HFF-Myc (cell line): Measurements from ENCODE around the gene PPIP5K2.
"Not testable (repeated sequence)": the region's sequence is repeated elsewhere in the genome, so short reads cannot be mapped to it uniquely, and the experiment has no call there.

Source experiments
- DNase-seq: peaks from one replicate; pipeline ENCODE4 v3.0.0-alpha.2; 2011; ENCODE audit warnings: low read depth; ENCODE audit errors: extremely low read depth
- H3K4me3 ChIP-seq: replicated peaks from 2 replicates; pipeline ENCODE4 v1.5.1; 2011; ENCODE audit warnings: low read depth, mild to moderate bottlenecking, control low read depth, low read length
- TF ChIP-seq, protein P1 (sequence below): IDR thresholded peaks from 2 replicates; pipeline ENCODE4 v1.5.1; 2012; ENCODE audit warnings: mild to moderate bottlenecking, low read depth, low read length, control low read depth; ENCODE audit errors: missing control alignments

The PPIP5K2 gene

DNA sequence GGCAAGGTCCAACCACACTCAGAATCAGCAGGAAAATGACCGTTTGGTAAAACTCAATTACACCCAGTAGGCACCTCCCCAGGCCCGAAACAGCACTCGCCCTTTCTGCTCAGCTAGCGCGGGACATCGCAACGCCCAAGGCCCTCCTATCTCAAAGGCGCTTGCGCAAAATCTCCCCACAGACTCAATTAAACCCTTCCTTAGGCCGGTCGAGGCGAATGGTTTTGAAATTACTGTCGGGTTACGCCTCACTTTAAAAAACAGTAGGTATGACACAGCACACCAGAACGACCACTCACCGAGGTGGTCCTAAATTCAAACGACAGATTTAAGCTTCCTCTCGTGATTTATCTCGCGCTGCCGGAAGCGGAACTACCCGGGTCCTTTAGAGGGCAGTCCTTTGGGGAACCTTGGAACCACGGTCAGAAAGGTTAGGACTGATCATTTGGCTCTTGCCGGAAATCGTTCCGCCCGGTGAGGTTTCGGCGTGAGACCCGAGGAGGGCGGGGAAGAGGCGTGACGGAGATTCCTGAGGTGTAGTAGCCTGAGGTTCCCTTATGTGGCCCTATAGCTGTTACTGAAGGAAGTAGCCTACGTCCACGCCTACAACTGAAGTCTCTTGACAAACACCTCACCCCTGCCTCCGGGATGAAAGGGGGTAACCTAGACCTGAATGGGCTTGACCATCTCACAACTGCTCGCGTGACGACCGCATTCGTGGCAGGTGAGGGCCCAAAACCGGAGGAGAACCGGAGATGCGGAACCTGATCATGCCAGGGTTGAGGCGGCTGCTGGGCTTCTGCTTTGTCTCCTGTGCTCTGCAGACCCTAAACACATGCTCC is at the start of gene PPIP5K2, which contains the start of gene GIN1:
PPIP5K2 (plus strand) TSS at position 537 of the 842 bp plus-strand sequence. CDS start 9,289 bp downstream, outside the sequence.
GIN1 (minus strand) TSS at position 374 of the 842 bp plus-strand sequence. CDS start 11,431 bp downstream, outside the sequence.
- H3K4me3 ChIP-seq: peak within 1 kb of the TSS; percentile 81
- TF ChIP-seq, protein P1, sequence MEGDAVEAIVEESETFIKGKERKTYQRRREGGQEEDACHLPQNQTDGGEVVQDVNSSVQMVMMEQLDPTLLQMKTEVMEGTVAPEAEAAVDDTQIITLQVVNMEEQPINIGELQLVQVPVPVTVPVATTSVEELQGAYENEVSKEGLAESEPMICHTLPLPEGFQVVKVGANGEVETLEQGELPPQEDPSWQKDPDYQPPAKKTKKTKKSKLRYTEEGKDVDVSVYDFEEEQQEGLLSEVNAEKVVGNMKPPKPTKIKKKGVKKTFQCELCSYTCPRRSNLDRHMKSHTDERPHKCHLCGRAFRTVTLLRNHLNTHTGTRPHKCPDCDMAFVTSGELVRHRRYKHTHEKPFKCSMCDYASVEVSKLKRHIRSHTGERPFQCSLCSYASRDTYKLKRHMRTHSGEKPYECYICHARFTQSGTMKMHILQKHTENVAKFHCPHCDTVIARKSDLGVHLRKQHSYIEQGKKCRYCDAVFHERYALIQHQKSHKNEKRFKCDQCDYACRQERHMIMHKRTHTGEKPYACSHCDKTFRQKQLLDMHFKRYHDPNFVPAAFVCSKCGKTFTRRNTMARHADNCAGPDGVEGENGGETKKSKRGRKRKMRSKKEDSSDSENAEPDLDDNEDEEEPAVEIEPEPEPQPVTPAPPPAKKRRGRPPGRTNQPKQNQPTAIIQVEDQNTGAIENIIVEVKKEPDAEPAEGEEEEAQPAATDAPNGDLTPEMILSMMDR: no peak
- DNase-seq: peak; percentile 98

- not testable (repeated sequence) for DNase-seq, H3K4me3 ChIP-seq
Observed at GRCh38 chr5:103073500-103073899, 46.6 kb upstream of the PPIP5K2 start.

DNA sequence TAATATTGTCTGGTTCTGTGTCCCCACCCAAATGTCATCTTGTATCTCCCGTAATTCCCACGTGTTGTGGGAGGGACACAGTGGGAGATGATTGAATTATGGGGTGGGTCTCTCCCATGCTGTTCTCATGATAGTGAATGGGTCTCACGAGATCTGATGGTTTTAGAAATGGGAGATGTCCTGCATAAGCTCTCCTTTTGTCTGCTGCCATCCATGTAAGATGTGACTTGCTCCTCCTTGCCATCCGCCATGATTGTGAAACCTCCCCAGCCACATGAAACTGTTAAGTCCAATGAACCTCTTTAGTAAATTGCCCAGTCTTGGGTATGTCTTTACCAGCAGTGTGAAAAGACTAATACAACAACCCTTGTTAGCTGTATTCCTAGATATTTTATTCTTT is 44.7 kb upstream of the PPIP5K2 start:
- TF ChIP-seq, protein P1: no peak
- H3K4me3 ChIP-seq: no peak overlapping the region
- no peak for DNase-seq

GRCh38 chr5:103079796-103080195 is 40.3 kb upstream of the PPIP5K2 start:
- TF ChIP-seq, protein P1: no peak
- DNase-seq: no peak
- no peak overlapping the region for H3K4me3 ChIP-seq

GRCh38 chr5:103086547-103086946 is 33.6 kb upstream of the PPIP5K2 start:
- no peak for DNase-seq
- TF ChIP-seq, protein P1: no peak
- H3K4me3 ChIP-seq: no peak overlapping the region

DNA sequence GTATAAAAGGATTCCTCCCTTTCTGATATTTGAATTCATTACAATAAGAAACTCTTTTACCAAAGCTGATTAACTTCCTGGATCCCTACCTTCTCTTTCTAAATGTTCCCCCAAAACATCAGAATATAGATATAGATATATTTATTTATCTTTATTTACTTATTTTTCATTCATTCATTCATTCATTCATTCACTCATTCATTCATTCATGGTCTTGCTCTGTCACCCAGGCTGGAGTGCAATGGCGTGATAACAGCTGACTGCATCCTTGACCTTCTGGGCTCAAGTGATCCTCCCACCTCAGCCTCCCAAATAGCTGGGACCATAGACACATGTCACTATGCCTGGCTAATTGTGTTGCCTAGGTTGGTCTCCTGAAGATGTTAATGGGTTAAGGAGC is 30.8 kb upstream of the PPIP5K2 start:
- TF ChIP-seq, protein P1: no peak
- DNase-seq: no peak
- H3K4me3 ChIP-seq: no peak overlapping the region

DNA sequence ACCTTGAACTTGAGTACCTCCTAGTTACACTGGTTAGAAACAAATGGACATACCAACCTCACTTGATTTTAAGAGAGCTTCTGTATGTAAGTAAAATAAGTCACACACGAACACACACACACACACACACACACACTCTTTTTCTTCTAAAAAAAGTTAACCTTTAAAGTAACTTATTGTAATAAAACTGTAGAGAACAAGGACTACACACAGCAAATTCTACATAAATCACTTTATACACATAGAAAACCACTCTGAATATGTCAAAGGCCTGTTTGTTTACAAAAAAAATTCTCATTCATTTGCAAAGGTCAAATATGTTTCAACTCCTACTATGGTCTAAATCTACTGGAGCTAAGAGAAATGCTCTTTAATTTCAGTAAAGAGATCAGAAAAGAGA is 29.3 kb upstream of the PPIP5K2 start:
- TF ChIP-seq, protein P1: no peak
- H3K4me3 ChIP-seq: no peak overlapping the region
- DNase-seq: no peak
